Measurements from ENCODE around the gene LAMA2. TPM values are rescaled to one million over a fixed set of nuclear protein-coding genes. Genes with fewer than 3 reads are reported as not detected.
A peak's percentile ranks its signal among the peaks of the same experiment; 100 is the strongest.

Gene LAMA2
- total RNA-seq, 1 experiment from 2014 or later: 2.2 TPM

DNA sequence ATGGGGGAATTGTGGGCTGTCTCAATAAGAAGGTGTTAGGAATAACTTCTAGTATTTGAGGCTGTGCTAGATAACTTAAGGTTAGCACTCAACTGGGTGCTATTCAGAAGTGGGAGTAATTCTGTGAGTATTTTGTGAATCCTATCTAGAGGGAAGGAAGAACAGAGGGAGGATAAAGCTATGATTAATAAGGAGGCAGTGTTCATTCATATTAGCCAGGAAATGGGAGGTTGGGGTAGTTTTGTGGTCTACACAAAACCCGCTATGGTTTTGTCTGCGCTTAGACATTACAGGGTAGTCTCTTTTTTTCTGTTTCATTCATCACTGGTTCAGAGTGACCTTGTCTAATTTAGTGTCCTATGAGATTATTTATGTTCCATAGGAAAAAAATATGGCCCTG is 486.0 kb downstream of the LAMA2 start:
- H3K4me3 Mint-ChIP-seq (ENCODE audit: unreplicated experiment): no peak overlapping the region
- no peaks in the 10 kb centered on the region for H3K4me1 Mint-ChIP-seq (ENCODE audit: insufficient read depth, unreplicated experiment)
- no peaks in the 10 kb centered on the region for H3K36me3 Mint-ChIP-seq (ENCODE audit: insufficient read depth, unreplicated experiment)
- CTCF ChIA-PET: interaction anchor here (0.6 to 1.3 kb wide), 3 partner anchors 51 to 120 kb away, joined by 3 to 9 read pairs (median 4); no protein-coding TSS in a partner anchor
- intact Hi-C loops (cut with micrococcal nuclease): no loop called here
- POLR2A ChIA-PET: no interaction called here
- no TSS peak for BruUV-seq (replicated peaks)
- no peak for TF ChIP-seq CTCF (IDR thresholded peaks at IDR 0.05; ENCODE audit: unreplicated experiment)
- no peaks in the 10 kb centered on the region for H3K27me3 Mint-ChIP-seq (ENCODE audit: insufficient read depth, unreplicated experiment)
- DNase-seq (ENCODE audit: unreplicated experiment): no peak
- H3K9me3 Mint-ChIP-seq (ENCODE audit: unreplicated experiment): no peaks in the 10 kb centered on the region
- H3K27ac Mint-ChIP-seq (ENCODE audit: low read depth, unreplicated experiment): no peak overlapping the region

GRCh38 chr6:129369737-129370136 is 486.8 kb downstream of the LAMA2 start:
- CTCF ChIA-PET: interaction anchor here (0.6 to 1.6 kb wide), 7 partner anchors 16 to 647 kb away, joined by 3 to 7 read pairs (median 4); no protein-coding TSS in a partner anchor
- BruUV-seq (replicated peaks): no TSS peak
- DNase-seq (ENCODE audit: unreplicated experiment): no peak
- no peaks in the 10 kb centered on the region for H3K4me1 Mint-ChIP-seq (ENCODE audit: insufficient read depth, unreplicated experiment)
- H3K36me3 Mint-ChIP-seq (ENCODE audit: insufficient read depth, unreplicated experiment): no peaks in the 10 kb centered on the region
- no peak for TF ChIP-seq CTCF (IDR thresholded peaks at IDR 0.05; ENCODE audit: unreplicated experiment)
- no peaks in the 10 kb centered on the region for H3K27me3 Mint-ChIP-seq (ENCODE audit: insufficient read depth, unreplicated experiment)
- H3K9me3 Mint-ChIP-seq (ENCODE audit: unreplicated experiment): no peaks in the 10 kb centered on the region
- POLR2A ChIA-PET: interaction anchor here (0.6 kb wide), 1 partner anchor 928 kb away, joined by 3 read pairs; no protein-coding TSS in a partner anchor
- intact Hi-C loops (cut with micrococcal nuclease): loop anchor here (1.0 to 10.0 kb wide), 5 partner anchors 117 to 1515 kb away; no protein-coding TSS in a partner anchor
- H3K4me3 Mint-ChIP-seq (ENCODE audit: unreplicated experiment): no peak overlapping the region
- H3K27ac Mint-ChIP-seq (ENCODE audit: low read depth, unreplicated experiment): no peak overlapping the region

DNA sequence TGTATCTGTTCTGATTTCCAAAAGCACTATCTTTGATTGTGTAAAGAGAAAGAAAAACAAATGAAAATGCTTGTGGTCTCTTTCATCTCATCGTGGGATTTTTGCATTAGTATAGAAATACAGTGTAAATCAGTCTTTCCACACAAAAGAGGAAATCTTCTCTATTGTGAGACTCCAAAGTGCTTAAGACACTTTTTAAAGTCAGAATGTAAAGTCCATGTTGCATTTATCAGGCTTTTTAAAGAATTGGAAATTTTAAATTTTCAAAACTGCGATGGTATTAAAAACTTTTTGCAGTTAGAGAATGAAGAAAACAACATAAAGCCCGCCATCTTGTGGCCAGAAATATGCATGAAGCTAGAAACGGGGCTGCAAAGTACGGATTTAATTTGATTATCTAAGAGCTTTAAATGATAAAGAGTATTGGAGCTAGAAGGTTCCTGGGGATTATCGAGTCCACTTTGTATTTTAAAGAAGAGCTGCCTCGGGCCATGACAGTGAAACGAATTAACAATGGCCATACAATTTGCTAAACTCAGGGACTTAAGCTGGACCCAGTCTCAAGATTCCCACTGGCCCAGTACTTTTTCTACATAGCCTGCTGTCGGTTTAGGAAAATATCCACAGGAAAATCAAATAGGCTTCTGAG is 487.5 kb downstream of the LAMA2 start:
- ChIA-PET POLR2A (interaction anchor here (0.6 to 1.0 kb wide), 3 partner anchors 117 to 928 kb away, joined by 3 read pairs; no protein-coding TSS in a partner anchor), CTCF (interaction anchor here (0.6 to 1.6 kb wide), 33 partner anchors 9 to 1392 kb away, joined by 3 to 7 read pairs (median 3); no protein-coding TSS in a partner anchor)
- no peak overlapping the region for H3K27ac Mint-ChIP-seq (ENCODE audit: low read depth, unreplicated experiment)
- no peaks in the 10 kb centered on the region for H3K36me3 Mint-ChIP-seq (ENCODE audit: insufficient read depth, unreplicated experiment)
- DNase-seq (ENCODE audit: unreplicated experiment): peak; percentile 66
- H3K4me3 Mint-ChIP-seq (ENCODE audit: unreplicated experiment): no peak overlapping the region
- no peaks in the 10 kb centered on the region for H3K4me1 Mint-ChIP-seq (ENCODE audit: insufficient read depth, unreplicated experiment)
- BruUV-seq (replicated peaks): no TSS peak
- TF ChIP-seq CTCF (IDR thresholded peaks at IDR 0.05; ENCODE audit: unreplicated experiment): peak; percentile 75
- no peaks in the 10 kb centered on the region for H3K9me3 Mint-ChIP-seq (ENCODE audit: unreplicated experiment)
- H3K27me3 Mint-ChIP-seq (ENCODE audit: insufficient read depth, unreplicated experiment): no peaks in the 10 kb centered on the region
- intact Hi-C loops (cut with micrococcal nuclease): loop anchor here (1.0 to 10.0 kb wide), 5 partner anchors 118 to 1516 kb away; no protein-coding TSS in a partner anchor

DNA sequence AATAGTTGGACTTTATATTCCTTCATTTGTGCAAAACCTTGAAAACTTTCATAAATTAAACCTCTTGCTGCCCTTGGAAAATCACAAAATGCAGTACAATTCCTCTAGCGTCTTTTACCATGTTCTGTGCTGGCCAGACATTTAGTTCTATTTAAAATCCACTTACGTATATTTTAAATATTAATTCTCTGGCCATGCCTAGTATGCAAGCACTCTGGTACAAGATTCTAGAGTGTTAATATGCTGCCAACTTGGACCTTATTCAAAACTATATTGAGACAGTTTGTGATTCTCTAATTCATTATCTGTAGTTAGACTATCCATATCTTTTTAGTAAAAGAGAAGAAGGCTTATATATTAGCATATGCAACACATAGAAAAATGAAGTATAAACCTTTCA is 498.9 kb downstream of the LAMA2 start:
- no peak for TF ChIP-seq CTCF (IDR thresholded peaks at IDR 0.05; ENCODE audit: unreplicated experiment)
- H3K36me3 Mint-ChIP-seq (ENCODE audit: insufficient read depth, unreplicated experiment): no peaks in the 10 kb centered on the region
- no peak overlapping the region for H3K27ac Mint-ChIP-seq (ENCODE audit: low read depth, unreplicated experiment)
- no TSS peak for BruUV-seq (replicated peaks)
- H3K4me1 Mint-ChIP-seq (ENCODE audit: insufficient read depth, unreplicated experiment): no peaks in the 10 kb centered on the region
- peaks cover 4% of the 10 kb centered on the region for H3K9me3 Mint-ChIP-seq (ENCODE audit: unreplicated experiment)
- H3K4me3 Mint-ChIP-seq (ENCODE audit: unreplicated experiment): no peak overlapping the region
- DNase-seq (ENCODE audit: unreplicated experiment): no peak
- no peaks in the 10 kb centered on the region for H3K27me3 Mint-ChIP-seq (ENCODE audit: insufficient read depth, unreplicated experiment)
- CTCF ChIA-PET: interaction anchor here (0.6 kb wide), 1 partner anchor 38 kb away, joined by 3 read pairs; no protein-coding TSS in a partner anchor
- intact Hi-C loops (cut with micrococcal nuclease): no loop called here
- POLR2A ChIA-PET: no interaction called here
